HepG2 (cell line): ENCODE results near the gene SLFN14.

ENCODE experiments used
- CREB1 ChIP-seq, 2 experiments: fragments of 450-650 bp in 1 of 2; IDR thresholded peaks; 2 replicates each; pipeline ENCODE4 v1.6.1; 2016 to 2017; ENCODE audit warnings: control low read depth in 1 of 2, mild to moderate bottlenecking in 1 of 2, missing compliant biosample characterization in 1 of 2, missing genetic modification characterization in 1 of 2
- POLR2A ChIP-seq, 2 experiments: IDR thresholded peaks; 2 replicates each; pipeline ENCODE4 v1.6.1; 2011; ENCODE audit warnings: low read depth in 2 of 2, low read length in 2 of 2, mild to moderate bottlenecking in 1 of 2, moderate library complexity in 1 of 2; ENCODE audit not compliant: insufficient read depth in 1 of 2

GRCh38 chr17:35542990-35543389, 17.6 kb downstream of the SLFN14 start:
- no peak for TF ChIP-seq POLR2A (IDR thresholded peaks at IDR 0.05; ENCODE audit: insufficient read depth in 1 of 2, low read depth in 2 of 2, low read length in 2 of 2)
- no peak for TF ChIP-seq CREB1 (IDR thresholded peaks at IDR 0.05)
- no peak for TF ChIP-seq CREB1 (CRISPR knock-in tag; IDR thresholded peaks at IDR 0.05)
